HG03025 (cell line): Measurements from ENCODE around the gene NSMF.

Experiments
- ATAC-seq: cut with Tn5 transposase; IDR thresholded peaks from one replicate; pipeline ENCODE4 v1.9.1; 2021; ENCODE audit warnings: mild to moderate bottlenecking, moderate library complexity; ENCODE audit not compliant: unreplicated experiment, low FRiP score

The NSMF gene

DNA sequence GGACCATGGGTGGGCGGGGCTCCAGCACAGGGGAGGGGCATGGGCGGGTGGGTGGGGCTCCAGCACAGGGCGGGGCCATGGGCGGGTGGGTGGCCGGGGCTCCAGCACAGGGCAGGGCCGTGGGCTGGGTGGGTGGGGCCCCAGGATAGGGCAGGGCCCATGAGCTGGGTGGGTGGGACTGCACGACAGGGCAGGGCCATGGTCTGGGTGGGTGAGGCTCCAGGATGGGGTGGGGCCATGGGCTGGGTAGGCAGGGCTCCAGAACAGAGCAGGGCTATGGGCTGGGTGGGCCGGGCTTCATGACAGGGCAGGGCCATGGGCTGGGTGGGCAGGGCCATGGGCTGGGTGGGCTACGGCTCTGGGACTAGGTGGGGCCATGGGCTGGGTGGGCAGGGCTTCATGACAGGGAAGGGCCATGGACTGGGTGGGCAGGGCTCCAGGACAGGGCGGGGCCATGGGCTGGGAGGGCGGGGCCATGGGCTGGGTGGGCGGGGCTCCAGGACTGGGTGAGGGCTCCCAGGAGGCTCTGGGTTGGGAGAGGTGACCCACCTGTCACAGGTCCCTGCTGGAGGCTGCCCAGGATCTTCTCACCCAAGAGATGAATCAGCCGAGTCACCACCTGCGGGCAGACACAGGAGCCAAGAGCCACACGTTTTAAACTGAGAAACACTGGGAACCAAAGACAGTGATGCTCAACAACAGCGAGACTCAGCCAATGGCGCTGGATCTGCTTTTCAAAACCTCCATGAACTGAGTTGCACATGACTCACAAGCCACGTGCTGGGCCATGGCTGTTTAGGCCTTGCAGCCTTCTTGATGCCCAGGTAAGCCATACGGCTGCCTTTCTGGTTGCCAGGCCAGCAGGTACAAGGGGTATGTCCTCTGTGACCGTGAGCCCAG, 33.6 kb upstream of the NSMF start:
- no peak for ATAC-seq

DNA sequence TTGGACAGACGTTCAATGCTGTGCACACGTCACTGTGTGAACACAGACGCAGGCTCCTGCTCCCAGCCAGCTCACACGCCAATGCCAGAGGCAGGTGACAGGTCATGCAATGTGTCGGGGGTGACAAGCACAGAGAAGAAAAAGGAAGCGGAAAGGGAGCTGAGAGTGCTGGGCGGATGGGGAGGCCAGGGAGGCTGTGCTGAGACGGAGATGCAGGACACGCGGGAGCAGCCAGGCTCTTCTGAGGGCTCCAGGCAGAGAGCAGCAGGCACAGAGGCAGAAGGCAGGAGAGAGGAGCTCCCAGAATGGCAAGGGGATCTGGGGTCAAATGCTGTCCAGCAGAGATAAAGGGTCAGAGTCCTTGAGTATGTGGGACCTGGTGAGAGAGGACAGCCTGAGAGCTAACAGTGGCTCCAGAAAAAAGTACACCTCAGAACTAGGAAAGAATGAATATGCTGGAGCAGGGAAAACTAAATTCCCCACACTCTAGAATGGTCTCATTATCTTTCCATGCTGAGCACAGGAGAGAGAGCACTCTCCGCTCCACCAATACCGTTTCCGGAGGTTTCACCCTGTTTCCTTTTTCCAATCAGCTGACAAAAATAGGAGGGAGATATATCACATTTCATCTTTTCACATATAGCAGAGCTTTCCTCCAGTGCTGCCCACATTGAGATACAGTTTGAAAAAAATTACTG, 32.8 kb upstream of the NSMF start:
- no peak for ATAC-seq

DNA sequence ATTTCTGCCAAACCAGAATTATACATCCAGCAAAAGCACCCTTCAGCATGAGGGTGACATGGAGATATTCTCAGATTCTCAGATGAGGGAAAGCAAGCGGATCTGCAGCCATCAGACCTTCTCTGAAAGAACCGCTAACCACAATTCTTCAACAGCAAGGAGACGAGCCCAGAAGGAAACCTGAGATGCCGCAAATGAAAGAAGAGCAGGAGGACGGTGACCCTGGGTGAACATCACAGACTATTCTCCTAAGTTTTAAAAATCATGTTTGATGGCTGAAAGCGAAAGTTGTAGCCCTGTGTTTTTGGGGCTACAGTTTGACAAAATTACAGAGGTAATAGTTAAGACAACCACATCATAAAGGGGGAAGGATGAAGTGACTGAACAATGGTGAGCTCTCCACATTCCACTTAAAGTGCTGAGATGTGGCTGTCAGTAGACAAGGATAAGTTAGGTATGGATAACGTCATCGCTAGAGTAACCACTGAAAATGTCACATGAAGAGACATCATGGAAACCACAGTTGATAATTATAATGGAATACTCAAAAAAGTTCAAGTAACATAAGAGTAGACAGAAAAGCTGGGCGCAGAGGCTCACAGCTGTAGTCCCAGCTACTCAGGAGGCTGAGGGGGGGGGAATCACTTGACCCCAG, 31.5 kb upstream of the NSMF start:
- ATAC-seq = no peak

DNA sequence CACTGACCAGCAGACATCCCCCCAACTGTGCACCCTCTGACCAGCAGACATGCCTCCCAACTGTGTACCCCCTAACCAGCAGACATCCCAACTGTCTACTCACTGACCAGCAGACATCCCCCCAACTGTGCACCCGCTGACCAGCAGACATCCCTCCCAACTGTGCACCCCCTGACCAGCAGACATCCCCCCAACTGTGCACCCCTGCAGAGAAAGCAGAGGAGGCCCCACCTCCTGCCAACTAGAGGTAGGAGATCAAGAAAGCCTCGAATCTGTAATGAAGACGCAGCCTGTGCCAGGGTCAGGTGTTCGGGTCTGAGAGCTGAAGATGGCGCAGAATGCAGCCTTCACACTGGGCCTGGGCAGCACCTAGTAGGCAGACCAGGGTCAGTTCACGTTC, 29.8 kb upstream of the NSMF start:
- no peak for ATAC-seq

DNA sequence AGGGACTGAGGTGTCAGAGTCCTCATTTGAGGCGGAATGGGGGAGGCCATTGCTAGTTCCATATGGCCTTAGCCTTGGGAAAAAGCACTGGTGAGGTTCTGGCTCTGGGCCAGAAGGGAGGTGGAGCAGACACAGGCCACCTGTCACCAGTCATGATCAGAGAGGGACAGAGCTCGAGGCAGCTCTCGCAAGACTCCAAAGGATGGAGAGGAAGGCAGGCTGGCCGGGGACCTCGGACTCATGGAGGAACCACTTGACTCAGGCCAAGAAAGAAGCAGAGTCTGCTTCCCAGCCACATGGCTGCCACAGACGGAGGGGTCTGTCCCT, 29.2 kb upstream of the NSMF start:
- ATAC-seq = no peak

DNA sequence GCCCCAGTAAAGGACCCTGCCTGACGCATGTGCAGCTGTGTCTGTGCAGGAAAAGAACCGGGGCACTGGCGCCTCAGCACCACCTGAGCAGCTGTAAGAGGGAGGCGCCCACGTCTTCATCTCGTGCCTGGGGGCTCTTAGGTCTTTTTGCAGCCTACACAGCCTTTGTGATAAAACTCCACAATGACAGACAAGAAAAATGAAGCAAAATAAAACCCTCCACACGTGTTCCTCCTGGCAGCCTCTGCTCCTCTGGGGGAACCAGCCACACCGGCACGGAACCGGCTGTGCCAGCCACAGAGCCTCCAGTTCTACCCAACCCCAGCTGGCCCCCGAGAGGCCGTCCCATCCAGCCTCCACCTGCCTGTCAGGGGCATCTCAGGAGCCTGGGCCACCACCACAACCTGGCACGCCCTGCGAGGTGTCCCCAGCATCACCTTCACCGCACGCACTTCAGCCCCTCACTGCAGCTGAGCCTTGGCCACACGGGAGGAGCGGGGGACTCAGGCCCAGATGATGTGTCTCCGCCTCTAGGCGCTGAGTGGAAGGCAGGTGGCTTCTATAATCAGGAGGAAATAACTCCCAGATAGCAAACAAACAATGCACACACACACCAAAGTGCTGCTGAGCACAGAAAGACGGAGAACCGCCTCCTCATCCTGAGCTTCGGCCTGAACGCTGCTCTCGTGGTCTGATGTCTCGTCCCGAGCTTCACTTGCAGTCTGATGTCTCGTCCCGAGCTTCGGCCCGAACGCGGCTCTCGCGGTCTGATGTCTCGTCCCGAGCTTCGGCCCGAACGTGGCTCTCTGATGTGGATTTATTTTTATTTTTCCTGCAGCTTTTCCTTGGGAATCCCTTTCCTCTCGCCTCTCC, 28.6 kb upstream of the NSMF start:
- ATAC-seq = no peak

DNA sequence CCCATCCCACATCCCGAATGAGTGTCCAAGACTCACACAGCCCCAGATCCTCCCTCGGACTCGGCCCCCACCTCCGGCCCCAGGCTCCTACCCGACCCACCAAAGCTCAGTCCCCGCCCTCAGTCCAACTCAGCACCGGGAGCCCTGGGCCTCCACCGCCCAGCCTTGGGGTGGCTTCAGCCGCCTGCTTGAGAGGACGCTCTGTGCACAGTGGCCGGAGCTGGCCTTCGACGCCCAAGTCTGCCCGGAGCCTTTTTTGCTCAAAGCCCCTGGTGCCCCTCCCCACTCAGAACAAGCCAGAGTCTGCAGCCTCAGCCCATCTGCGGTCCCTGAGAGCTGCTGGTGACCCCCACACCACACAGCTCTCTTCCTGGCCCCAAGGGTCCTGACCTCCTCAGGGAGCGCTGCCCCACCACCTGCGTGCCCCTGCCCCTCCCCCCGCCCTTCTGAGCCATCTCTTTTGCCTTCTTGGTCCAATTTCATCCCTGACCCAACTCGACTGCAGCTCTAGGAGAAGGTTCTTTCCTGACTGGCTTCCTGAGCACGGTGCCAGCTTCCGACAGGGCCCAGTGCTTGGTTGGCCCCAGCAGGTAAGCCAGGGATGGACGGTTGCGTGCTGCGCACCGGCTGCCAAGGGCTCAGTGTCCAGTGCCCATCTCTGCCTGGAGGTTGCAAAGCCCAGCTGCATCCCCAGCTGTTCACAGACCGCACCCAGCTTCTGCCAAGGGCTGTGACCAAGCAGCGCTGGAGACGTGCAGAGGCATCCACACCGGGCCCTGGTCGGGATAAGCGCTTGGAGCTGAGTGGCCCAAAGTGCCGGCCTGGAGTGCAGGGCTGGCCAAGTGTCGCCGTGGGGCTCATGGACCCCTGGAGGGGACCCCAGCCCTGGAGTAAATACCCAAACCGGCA, 27.7 kb upstream of the NSMF start:
- no peak for ATAC-seq

DNA sequence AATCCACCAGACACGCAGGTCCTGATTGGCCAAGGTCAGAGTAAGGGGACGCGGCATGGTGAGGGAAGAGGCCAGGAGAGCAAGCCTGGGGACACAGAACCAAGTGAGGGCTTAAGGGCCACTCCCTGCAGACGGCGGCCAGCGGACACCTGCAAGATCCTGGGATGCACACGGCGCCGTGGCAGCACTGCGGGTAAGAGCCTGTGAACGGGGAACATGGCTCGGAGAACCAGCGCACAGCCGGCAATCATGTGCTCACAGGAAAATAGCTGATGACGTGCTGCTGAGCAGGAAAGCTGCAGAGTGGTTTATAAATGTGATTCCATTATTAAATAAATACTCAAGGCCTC, 27.0 kb upstream of the NSMF start:
- ATAC-seq = no peak

DNA sequence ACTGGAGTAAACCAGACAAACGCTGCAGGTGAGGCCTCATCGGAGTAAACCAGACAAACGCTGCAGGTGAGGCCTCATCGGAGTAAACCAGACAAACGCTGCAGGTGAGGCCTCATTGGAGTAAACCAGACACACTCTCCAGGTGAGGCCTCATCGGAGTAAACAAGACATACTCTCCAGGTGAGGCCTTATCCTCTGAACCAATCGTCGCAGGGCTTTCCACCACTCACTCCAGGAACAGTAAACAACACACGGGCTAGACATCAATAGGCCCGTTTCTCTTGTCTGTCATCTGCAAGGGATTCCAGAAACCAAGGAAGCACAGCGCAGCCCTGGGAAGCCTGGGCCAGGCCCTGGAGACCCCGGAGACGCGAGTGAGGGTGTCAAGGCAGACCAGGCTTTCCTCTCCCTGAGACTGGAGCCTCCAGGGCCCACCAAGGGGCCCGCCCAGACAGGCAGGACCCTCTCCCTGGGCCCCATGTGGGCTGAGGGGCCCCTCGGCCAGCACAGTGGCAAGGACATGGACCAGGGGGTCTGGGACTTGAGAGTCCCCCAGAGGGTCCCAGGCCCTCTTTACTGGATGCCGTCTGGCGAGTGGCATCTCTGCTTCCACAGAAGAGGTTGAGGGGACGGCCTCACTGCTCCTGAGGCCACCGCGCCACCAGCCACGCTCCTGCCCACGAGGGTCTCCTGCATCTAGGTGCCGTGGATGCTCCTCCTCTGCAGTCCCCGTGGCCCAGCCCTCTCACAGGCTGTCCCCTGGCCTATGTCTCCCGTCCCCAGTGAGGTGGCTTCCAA, 26.4 kb upstream of the NSMF start:
- no peak for ATAC-seq

DNA sequence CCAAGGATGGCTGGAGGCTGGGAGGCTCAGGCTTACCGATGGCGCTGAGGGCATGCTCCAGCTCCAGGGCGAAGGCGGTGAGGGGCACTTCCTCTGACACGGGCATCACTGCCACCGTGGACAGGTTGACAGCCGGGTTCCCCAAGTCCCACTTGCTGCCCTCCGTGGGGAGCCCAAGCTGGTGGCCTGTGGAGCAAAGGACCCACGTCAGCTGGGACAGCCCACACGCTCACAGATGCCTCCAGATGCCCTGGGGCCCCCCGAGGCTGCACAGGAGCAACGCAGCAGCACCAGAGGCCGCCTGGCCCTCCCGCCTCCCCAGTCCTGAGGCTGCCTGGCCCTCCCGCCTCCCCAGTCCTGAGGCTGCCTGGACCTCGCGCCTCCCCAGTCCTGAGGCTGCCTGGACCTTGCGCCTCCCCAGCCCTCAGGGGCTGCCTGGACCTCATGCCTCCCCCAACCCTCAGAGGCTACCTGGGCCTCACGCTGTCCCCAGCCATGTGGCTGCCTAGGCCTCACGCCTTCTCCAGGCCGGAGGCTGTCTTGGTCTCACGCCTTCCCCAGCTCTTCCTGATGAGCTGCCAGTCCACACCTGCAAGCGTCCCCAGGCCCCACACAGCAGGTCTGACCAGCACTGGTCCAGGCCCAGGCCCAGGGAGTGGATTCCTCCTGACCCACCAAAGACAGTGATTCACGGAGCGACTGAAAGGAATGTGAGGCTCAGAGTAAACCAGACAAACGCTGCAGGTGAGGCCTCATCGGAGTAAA, 25.6 kb upstream of the NSMF start:
- ATAC-seq = no peak

DNA sequence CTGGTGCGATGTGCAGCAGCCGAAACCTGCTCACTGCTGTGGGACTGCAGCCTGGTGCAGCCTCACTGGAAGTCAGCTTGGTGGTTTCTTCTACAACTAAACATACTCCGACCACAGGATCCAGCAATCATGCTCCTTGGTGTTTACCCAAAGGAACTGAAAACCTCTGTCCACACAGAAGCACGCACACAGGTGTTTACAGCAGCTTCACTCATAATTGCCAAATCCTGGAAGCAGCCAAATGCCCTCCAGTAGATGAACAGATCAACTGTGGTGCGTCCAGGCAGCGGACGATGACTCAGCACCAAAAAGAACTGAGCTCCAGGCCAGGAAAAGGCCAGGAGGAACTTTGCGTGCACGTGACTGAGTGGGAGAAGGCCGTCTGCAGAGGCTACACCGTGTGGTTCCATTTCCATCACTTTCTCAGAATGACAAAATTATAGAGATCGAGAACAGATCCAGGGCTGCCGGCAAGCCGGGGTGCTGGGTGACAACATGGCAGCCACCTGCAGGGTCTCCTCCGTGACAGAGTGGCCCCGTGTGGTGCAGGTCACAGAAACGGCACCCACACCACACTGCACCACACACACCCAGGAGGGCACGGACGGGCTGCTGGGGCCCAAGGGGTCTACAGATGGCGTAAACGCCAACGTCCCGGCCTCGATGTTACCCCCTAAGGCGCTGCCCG, 23.1 kb upstream of the NSMF start:
- ATAC-seq = no peak

DNA sequence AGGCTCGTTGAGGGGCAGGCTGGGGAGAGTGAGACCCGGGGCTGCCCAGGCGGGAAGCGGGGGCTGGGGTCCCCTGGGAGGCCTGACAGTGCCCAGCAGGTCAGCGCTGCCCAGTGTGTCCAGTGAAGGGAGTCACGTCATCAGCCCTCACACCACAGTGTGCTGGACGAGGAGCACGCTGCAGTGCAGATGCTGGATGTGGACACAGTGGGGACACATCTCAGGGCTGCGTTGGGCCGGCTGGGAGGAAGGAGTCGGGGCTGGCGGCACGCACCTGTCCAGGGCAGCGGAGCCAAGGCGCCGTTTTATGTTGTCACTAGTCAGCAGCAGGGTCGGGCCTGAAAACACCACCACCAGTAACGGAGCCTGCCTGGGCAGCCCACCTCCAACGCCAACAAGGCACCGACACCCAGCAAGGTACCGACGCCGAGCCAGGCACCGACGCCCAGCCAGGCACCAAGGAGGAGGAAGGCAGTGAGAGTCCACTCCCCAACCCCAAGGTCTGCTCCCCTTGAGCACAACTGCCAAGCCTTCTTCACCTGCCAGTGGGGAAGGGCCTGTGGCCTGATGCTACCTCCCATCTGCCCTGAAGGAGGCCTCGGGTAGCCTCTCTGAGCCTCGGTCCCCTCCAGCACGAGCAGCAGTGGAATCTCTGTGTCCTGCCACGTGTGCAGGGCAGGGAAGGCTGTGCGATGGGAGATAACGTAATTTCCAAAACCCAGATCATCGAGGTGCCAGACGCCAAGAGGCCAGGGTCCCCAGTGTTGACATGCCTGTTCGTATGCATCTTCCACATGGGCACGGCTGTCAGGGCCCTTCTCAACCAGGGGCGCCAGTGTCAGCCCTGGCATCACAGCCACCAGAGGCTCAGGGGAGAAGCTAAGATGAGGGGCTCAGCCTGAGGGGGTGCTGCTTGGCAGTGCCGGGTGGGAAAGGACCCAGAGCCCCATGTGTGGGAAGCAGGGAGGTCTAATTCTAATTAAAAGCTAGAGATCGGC, 21.9 kb upstream of the NSMF start:
- ATAC-seq = no peak

DNA sequence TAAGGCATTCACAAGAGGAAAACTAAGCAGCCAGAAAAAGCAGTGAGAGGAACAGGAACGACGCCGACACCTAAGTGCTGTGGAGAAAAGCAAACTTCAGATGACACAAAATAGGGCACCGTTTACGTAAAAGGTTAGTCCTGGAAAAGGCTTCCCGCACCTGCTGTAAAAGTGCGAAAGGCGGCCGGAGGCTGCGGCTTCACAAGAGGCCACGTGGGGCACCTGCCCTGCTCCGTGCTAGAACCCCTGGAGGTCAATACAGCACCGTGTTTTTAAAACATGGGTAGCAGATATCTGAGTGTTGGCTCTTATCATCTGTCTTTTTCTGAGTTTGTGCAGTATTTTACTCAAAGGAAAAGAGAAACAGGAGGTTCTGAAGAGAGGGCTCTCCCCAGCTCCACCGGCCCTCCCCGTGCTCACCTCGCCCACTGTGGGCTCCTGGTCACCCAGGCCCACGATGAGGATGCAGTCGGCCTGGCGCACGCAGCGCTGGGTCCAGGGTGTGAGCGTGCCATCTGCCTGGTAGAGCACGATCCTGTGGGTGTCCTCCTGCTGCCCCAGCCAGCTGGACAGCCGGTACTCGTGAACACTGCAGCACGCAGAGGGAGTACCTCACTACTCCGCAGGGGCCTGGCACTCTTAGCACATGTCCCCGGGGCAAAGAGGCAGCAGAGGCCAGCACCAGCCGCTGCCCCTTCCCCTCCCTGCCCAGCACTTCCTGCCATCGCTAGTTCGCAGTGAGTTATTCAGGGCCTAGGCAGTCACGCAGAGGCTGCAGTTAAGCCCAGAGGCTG, 21.0 kb upstream of the NSMF start:
- no peak for ATAC-seq

DNA sequence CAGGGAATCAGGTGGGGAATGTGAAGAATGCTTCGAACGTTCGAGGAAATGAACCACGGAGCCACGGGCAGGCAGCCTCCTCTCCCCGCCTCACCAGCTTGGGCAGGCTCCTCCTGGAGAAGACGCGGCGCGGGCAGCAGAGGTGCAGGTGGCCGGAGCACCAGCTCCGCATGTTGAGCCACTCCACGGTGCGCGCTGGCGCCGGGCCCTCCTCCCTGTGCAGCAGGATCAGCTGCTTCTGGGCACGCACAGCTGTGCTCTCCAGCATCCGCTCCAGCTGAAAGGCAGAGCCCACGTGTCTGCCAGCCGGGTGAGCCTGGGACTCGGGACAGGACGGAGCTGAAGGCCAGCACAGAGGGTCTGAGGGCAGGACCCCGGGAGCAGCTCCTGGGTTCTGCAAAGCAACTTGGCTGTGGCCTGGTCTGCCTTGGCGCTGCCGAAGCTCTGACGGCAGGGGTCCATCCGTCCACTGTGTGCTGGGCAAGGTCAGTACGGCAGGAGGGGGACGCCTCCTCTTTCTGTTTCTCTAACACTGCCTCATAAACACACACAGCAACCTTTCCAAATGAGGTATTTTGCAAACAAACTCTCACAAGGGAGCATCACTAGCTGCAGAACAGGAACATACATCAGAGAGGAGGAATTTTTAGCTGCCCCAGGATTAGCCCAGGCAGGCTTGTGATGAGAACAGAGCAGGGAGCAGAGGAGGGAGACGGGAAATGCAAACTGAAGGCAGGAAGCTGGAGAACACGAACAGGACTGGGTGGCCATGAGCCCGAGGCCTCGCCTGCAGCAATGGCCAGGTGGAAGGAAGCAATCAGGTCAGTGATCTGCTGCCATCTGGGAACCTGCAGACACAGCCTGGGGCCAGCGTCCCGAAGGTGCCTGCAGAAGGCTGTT, 20.1 kb upstream of the NSMF start:
- no peak for ATAC-seq

DNA sequence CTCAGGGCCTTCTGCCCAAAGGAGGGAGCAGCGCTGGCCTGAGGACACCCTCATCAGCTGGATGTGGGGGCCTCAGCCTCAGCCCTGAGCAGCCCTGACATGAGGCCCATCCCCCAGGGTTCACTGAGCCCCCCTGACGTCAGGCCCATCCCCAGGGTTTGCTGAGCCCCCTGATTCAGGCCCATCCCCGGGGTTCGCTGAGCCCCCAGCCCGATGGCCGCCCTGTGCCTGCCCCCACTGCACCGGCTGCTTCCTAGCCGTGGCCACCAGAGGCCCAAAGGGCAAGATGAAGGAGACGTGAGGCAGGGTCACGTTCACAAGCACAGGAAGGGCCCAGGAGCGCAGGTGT, 19.5 kb upstream of the NSMF start:
- ATAC-seq = no peak
